Measurements from ENCODE around the gene CLEC18C. TPM values are rescaled to one million over a fixed set of nuclear protein-coding genes. Genes with fewer than 3 reads are reported as not detected.
"Not testable (repeated sequence)": the region's sequence is repeated elsewhere in the genome, so short reads cannot be mapped to it uniquely, and the experiment has no call there.

The CLEC18C gene
- under 1 TPM in 3 of 6 donors, not detected in 3; 0.44 to 0.69 (median 0.54) TPM for total RNA-seq

DNA sequence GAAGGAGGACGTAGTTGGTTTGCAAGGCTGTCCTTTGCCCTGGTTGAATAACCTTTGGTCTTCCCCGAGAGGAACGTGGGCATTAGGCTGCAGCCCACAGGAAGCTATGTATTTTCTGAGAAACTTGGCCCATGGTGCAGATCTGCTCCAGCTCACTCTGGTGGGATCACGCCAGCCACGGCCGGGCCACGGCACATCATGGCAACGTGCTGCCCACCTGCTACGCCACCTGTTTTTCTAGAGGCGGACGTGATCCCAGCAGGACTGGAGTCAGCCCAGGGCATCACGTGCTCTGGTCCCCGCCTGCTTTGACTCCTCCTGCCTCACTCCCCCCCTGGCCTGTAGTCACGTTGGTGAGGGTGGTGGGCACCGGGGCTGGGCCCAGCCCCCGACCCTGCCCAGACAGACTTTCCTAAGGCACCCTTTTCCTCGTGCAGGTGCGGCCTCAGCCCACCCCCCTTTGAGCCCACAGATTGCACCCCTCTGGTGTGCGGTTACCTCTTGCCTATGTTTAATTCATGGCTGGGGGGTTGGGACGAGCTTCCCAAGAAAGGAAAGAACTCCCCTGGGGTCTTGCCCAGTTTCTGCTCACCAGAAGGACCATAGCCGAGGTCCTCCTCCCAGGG lies at the start of gene CLEC18C:
CLEC18C (plus strand) TSS at position 576 of the 626 bp plus-strand sequence. CDS start 492 bp downstream, outside the sequence.
- not testable (repeated sequence) for H3K36me3 ChIP-seq; H3K9me3 ChIP-seq; ATAC-seq (ENCODE audit: low FRiP score in 2 of 2); H3K27me3 ChIP-seq; H3K4me1 ChIP-seq; H3K4me3 ChIP-seq; H3K27ac ChIP-seq
- 82% methylated on average over 3 of the region's 21 CpGs; no CpG with 5 or more reads in 1 of the 2 donors for WGBS, 2 donors
- DNase-seq = peak in 1 of 2 donors; percentile 49

- not testable (repeated sequence) for DNase-seq; H3K9me3 ChIP-seq; ATAC-seq (ENCODE audit: low FRiP score in 2 of 2); H3K4me3 ChIP-seq; H3K4me1 ChIP-seq; H3K27me3 ChIP-seq; H3K27ac ChIP-seq
- WGBS, 2 donors = 91 to 93% methylated on average over 14 of the region's 14 CpGs
- H3K36me3 ChIP-seq = peaks cover 22 to 70% (median 46%) of the 10 kb centered on the region in 4 donors
These were observed 49.8 kb upstream of the CLEC18C start for GRCh38 chr16:70123822-70124221.

GRCh38 chr16:70126226-70126625 lies 47.4 kb upstream of the CLEC18C start:
- not testable (repeated sequence) for DNase-seq; H3K9me3 ChIP-seq; H3K4me3 ChIP-seq; H3K4me1 ChIP-seq; H3K27ac ChIP-seq; ATAC-seq (ENCODE audit: low FRiP score in 2 of 2); H3K27me3 ChIP-seq
- peaks cover 33 to 88% (median 66%) of the 10 kb centered on the region in 4 donors for H3K36me3 ChIP-seq
- WGBS, 2 donors = 94 to 99% methylated on average over 11 of the region's 11 CpGs

DNA sequence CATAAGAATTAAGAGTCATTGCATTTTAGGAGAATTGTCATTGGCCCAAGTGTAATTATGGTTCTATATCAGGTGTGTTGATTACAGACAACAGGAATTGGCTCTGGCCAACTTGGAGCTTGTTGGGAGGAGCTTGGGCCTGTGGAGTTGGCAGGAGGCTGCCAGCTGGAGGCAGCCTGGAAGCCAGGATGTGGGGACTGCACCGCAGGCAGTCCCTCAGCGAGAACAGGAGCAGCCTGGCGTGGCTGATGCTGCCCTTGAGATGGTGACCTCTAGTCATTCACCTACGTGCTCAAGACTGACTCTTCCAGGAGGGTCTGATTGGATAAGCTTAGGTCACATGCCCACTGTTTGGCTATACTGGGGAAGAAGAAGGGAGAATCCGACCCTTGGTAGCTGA lies 45.9 kb upstream of the CLEC18C start:
- peaks cover 39 to 89% (median 66%) of the 10 kb centered on the region in 4 donors for H3K36me3 ChIP-seq
- H3K27me3 ChIP-seq; H3K9me3 ChIP-seq; H3K4me3 ChIP-seq; H3K27ac ChIP-seq; DNase-seq; H3K4me1 ChIP-seq; ATAC-seq (ENCODE audit: low FRiP score in 2 of 2): not testable (repeated sequence)
- 85 to 93% methylated on average over 5 of the region's 5 CpGs for WGBS, 2 donors

GRCh38 chr16:70128844-70129243 lies 44.7 kb upstream of the CLEC18C start:
- WGBS, 2 donors = 100% methylated on average over 1 to 6 of the region's 10 CpGs
- not testable (repeated sequence) for DNase-seq, H3K27ac ChIP-seq, H3K4me1 ChIP-seq, H3K9me3 ChIP-seq, H3K4me3 ChIP-seq, H3K27me3 ChIP-seq
- peaks cover 40 to 89% (median 67%) of the 10 kb centered on the region in 4 donors for H3K36me3 ChIP-seq
- ATAC-seq (ENCODE audit: low FRiP score in 2 of 2) = peak in 1 of 2 donors; percentile 54

GRCh38 chr16:70135796-70136195 lies 37.8 kb upstream of the CLEC18C start:
- DNase-seq; H3K4me1 ChIP-seq; H3K4me3 ChIP-seq; ATAC-seq (ENCODE audit: low FRiP score in 2 of 2); H3K27ac ChIP-seq; H3K9me3 ChIP-seq; H3K27me3 ChIP-seq: not testable (repeated sequence)
- peaks cover 37 to 93% (median 73%) of the 10 kb centered on the region in 4 donors for H3K36me3 ChIP-seq
- WGBS, 2 donors = 92 to 97% methylated on average over 8 of the region's 8 CpGs

DNA sequence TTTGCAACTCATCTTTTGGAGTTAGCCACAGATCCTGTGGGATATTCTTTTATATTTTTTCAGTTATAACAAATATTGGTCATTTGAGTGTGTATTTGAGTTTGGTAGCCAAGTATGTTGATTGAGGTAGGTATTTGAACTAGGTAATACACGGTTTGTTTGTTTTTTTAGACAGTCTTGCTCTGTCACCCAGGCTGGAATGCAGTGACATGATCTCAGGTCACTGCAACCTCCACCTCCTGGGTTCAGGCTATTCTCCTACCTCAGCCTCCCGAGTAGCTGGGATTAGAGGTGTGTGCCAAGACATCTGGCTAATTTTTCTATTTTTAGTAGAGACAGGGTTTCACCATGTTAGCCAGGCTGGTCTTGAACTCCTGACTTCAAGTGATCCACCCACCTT lies 37.0 kb upstream of the CLEC18C start:
- not testable (repeated sequence) for H3K9me3 ChIP-seq; H3K4me1 ChIP-seq; DNase-seq; ATAC-seq (ENCODE audit: low FRiP score in 2 of 2); H3K4me3 ChIP-seq; H3K27me3 ChIP-seq; H3K27ac ChIP-seq
- H3K36me3 ChIP-seq = peaks cover 35 to 94% (median 78%) of the 10 kb centered on the region in 4 donors
- WGBS, 2 donors = 69 to 73% methylated on average over 2 of the region's 2 CpGs

GRCh38 chr16:70142739-70143138 lies 30.8 kb upstream of the CLEC18C start:
- WGBS, 2 donors = 95 to 97% methylated on average over 10 of the region's 10 CpGs
- H3K27ac ChIP-seq; H3K9me3 ChIP-seq; DNase-seq; H3K27me3 ChIP-seq; H3K4me1 ChIP-seq; ATAC-seq (ENCODE audit: low FRiP score in 2 of 2); H3K4me3 ChIP-seq: not testable (repeated sequence)
- H3K36me3 ChIP-seq = peaks cover 40 to 78% (median 58%) of the 10 kb centered on the region in 4 donors

DNA sequence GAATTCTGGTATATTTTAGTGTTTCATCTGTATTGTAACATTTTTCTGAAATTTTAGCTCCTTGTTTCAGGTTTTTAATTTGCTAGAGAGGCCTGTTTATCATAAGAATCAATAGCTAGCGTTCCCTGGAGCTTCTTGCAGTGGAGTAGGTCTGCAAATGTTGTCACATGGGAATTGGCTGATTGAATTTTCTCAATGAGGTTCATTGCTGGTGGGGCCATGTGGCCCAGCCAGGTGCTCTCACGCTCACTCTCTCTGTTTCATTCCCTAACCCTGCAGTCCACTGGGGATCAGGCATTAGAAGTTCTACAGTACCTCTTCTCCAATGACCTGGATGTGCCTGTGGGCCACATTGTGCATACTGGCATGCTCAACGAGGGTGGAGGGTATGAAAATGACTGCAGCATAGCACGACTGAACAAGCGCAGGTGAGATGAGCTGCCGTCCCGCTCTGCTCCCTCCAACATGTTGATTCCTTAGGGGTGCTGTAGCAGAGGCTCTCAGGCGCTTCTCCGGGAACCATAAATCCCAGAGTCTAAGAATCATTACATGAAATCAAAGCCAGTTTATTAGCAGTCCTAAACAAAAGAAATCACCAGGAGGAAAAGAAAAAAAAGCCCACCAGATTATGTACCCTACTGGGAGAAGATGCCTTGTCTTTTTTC lies 30.2 kb upstream of the CLEC18C start:
- not testable (repeated sequence) for H3K27me3 ChIP-seq; H3K9me3 ChIP-seq; ATAC-seq (ENCODE audit: low FRiP score in 2 of 2); H3K27ac ChIP-seq; H3K4me1 ChIP-seq; DNase-seq; H3K4me3 ChIP-seq
- 78 to 86% methylated on average over 9 of the region's 9 CpGs for whole genome bisulfite sequencing, 2 donors
- peaks cover 37 to 78% (median 60%) of the 10 kb centered on the region in 4 donors for H3K36me3 ChIP-seq

GRCh38 chr16:70147853-70148252 lies 25.7 kb upstream of the CLEC18C start:
- not testable (repeated sequence) for H3K27ac ChIP-seq; H3K27me3 ChIP-seq; DNase-seq; H3K4me1 ChIP-seq; H3K9me3 ChIP-seq; H3K4me3 ChIP-seq; ATAC-seq (ENCODE audit: low FRiP score in 2 of 2)
- WGBS, 2 donors = 81 to 82% methylated on average over 7 to 8 of the region's 11 CpGs
- peaks cover 29 to 81% (median 70%) of the 10 kb centered on the region in 4 donors for H3K36me3 ChIP-seq

DNA sequence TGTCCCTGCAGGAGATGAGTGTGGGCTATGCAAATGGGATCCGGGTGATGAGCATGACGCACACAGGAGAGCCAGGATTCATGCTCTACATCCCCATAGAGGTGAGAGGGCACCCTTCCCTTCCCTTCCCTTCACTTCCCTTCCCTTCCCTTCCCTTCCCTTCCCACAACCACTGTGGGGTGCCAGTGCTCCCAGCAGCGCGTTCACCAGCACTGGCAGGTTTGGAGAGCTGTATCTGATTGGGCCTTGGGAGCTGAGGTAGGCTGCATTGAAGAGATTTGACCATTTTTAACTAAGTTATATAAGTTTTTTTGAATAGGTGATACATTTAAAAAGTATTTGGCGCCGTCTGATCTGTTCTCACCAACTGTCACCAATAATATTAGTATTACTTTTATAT lies 25.1 kb upstream of the CLEC18C start:
- H3K9me3 ChIP-seq; H3K4me1 ChIP-seq; H3K27ac ChIP-seq; ATAC-seq (ENCODE audit: low FRiP score in 2 of 2); H3K27me3 ChIP-seq; H3K4me3 ChIP-seq; DNase-seq: not testable (repeated sequence)
- 93 to 96% methylated on average over 6 of the region's 6 CpGs for WGBS, 2 donors
- H3K36me3 ChIP-seq = peaks cover 30 to 81% (median 70%) of the 10 kb centered on the region in 4 donors

DNA sequence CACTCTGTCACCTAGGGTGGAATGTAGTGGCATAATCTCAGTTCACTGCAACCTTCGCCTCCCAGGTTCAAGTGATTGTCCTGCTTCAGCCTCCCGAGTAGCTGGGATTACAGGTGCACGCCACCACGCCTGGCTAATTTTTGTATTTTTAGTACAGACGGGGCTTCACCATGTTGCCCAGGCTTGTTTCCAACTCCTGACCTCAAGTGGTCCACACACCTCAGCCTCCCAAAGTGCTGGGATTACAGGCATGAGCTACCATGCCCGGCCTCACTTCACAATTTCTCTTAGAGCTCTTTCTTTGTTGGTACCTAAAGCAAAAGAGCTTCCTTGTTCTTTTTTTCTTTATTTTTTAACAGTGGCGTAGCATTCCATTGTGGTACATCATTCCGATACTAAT lies 24.3 kb upstream of the CLEC18C start:
- H3K36me3 ChIP-seq = peaks cover 35 to 84% (median 73%) of the 10 kb centered on the region in 4 donors
- H3K27me3 ChIP-seq; DNase-seq; H3K9me3 ChIP-seq; H3K4me3 ChIP-seq; H3K27ac ChIP-seq; H3K4me1 ChIP-seq; ATAC-seq (ENCODE audit: low FRiP score in 2 of 2): not testable (repeated sequence)
- 97% methylated on average over 8 of the region's 8 CpGs for WGBS, 2 donors

Measured in upper lobe of left lung (tissue), 6 donors.